B cell (primary cell): Measurements from ENCODE around the gene MAP7. TPM values are rescaled to one million over a fixed set of nuclear protein-coding genes. Genes with fewer than 3 reads are reported as not detected.

Source experiments
- ATAC-seq: fragments of 200-7000 bp; cut with Tn5 transposase; one replicate; pipeline ENCODE4 v1.10.0; 2021; ENCODE audit warnings: low read depth, mild to moderate bottlenecking, moderate number of reproducible peaks, moderate library complexity
- CTCF ChIA-PET: fragments of 350-600 bp; sonication (Branson Sonifier 250); formaldehyde crosslinking; loops from one replicate; lab custom pipeline; 2021; ENCODE audit warnings: antibody characterized with exemption, inconsistent platforms; lab: Charles Lee
- POLR2A ChIA-PET: fragments of 350-600 bp; sonication (Branson Sonifier 250); formaldehyde crosslinking; loops from one replicate; lab custom pipeline; 2021; ENCODE audit warnings: antibody characterized with exemption; lab: Charles Lee
- DNase-seq: peaks from one replicate; pipeline ENCODE4 v3.0.0; 2013
- H2AFZ ChIP-seq: 2 replicates; pipeline ENCODE4 v1.6.1; 2012; ENCODE audit warnings: mild to moderate bottlenecking, low read depth, low read length; ENCODE audit not compliant: insufficient read depth, poor library complexity, severe bottlenecking
- H3K27ac ChIP-seq, 2 donors: 1 replicate in 1 of 2; 2 replicates in 1 of 2; pipeline ENCODE4 v1.5.1; 2012 to 2013; ENCODE audit warnings: low read length in 2 of 2, mild to moderate bottlenecking in 2 of 2, moderate library complexity in 1 of 2
- H3K27me3 ChIP-seq, 4 experiments: fragments of 200-600 bp in 1 of 4; sonication (generic) in 1 of 4; replicated peaks in 1 of 4; 1 replicate in 2 of 4; 2 replicates in 2 of 4; pipeline versions ENCODE4 v1.6.1 to v1.7.0; 2013 to 2016; ENCODE audit warnings: low read length in 3 of 4, mild to moderate bottlenecking in 2 of 4, mixed read lengths in 1 of 4, moderate library complexity in 1 of 4; ENCODE audit not compliant: insufficient read depth in 4 of 4, control insufficient read depth in 3 of 4; ENCODE audit errors: control extremely low read depth in 1 of 4
- H3K36me3 ChIP-seq, 2 experiments: replicated peaks in 1 of 2; 1 replicate in 1 of 2; 2 replicates in 1 of 2; pipeline versions ENCODE4 v1.6.1 to v1.7.1; 2013; ENCODE audit warnings: low read length in 1 of 2; ENCODE audit not compliant: insufficient read depth in 2 of 2, control insufficient read depth in 1 of 2; ENCODE audit errors: control extremely low read depth in 1 of 2, extremely low read depth in 1 of 2
- H3K4me1 ChIP-seq, 2 donors: fragments of 200-600 bp in 1 of 2; sonication (generic) in 1 of 2; 1 replicate in 1 of 2; 2 replicates in 1 of 2; pipeline versions ENCODE4 v1.5.1 to v1.6.1; 2013 to 2017; ENCODE audit warnings: low read length in 2 of 2; ENCODE audit not compliant: control insufficient read depth in 2 of 2, insufficient read depth in 2 of 2
- H3K4me2 ChIP-seq: replicated peaks from 2 replicates; pipeline ENCODE3; 2012; ENCODE audit warnings: mild to moderate bottlenecking, low read depth, low read length; ENCODE audit not compliant: poor library complexity, severe bottlenecking
- H3K4me3 ChIP-seq, 5 experiments: fragments of 200-600 bp in 1 of 5; sonication (generic) in 1 of 5; 1 replicate in 3 of 5; 2 replicates in 2 of 5; pipeline versions ENCODE4 v1.5.1 to v1.7.0; 2011 to 2016; ENCODE audit warnings: low read length in 4 of 5, mild to moderate bottlenecking in 4 of 5, low read depth in 2 of 5, control low read depth in 1 of 5, moderate library complexity in 1 of 5; ENCODE audit not compliant: insufficient read depth in 1 of 5; ENCODE audit errors: control extremely low read depth in 1 of 5, extremely low read depth in 1 of 5
- H3K79me2 ChIP-seq: fragments of 200-600 bp; sonication (generic); one replicate; pipeline ENCODE4 v1.6.0; 2016; ENCODE audit warnings: low read length; ENCODE audit not compliant: control insufficient read depth, insufficient read depth
- H3K9ac ChIP-seq: fragments of 200-600 bp; sonication (generic); 2 replicates; pipeline ENCODE4 v1.6.1; 2017; ENCODE audit warnings: mild to moderate bottlenecking, low read length, moderate library complexity
- H3K9me3 ChIP-seq, 3 donors: one replicate each; pipeline versions ENCODE4 v1.6.1 to v1.7.1; 2013; ENCODE audit warnings: low read length in 2 of 3; ENCODE audit not compliant: control insufficient read depth in 2 of 3, insufficient read depth in 1 of 3; ENCODE audit errors: control extremely low read depth in 1 of 3
- H4K20me1 ChIP-seq: 2 replicates; pipeline ENCODE4 v1.6.0; 2012; ENCODE audit warnings: mild to moderate bottlenecking, low read length; ENCODE audit not compliant: insufficient read depth, control insufficient read depth, poor library complexity, severe bottlenecking
- H3K27ac Mint-ChIP-seq: one replicate; pipeline ENCODE4 v1.8.0; 2021; ENCODE audit warnings: mixed read lengths
- H3K27me3 Mint-ChIP-seq: one replicate; pipeline ENCODE4 v1.8.0; 2021; ENCODE audit warnings: mixed read lengths
- H3K4me1 Mint-ChIP-seq: one replicate; pipeline ENCODE4 v1.8.0; 2021; ENCODE audit warnings: mixed read lengths
- H3K4me3 Mint-ChIP-seq: one replicate; pipeline ENCODE4 v1.8.0; 2021; ENCODE audit warnings: mixed read lengths
- H3K9me3 Mint-ChIP-seq: one replicate; pipeline ENCODE4 v1.8.0; 2022; ENCODE audit warnings: mixed read lengths; ENCODE audit not compliant: insufficient read depth
- EZH2 ChIP-seq: IDR thresholded peaks from 2 replicates; pipeline ENCODE4 v1.6.1; 2012; ENCODE audit warnings: borderline replicate concordance, low read depth, mild to moderate bottlenecking, moderate library complexity, low read length; ENCODE audit not compliant: insufficient read depth, poor library complexity, severe bottlenecking
- WGBS: methylation state at CpG from one replicate; pipeline ENCODE4 v1.1.5; 2013; ENCODE audit warnings: missing lambda C conversion rate; ENCODE audit not compliant: insufficient coverage; 5-methylcytosine and 5-hydroxymethylcytosine counted together
- intact Hi-C: fragments of 100-400 bp; cut with micrococcal nuclease; formaldehyde crosslinking; loops from one replicate; pipeline ENCODE4 v1.10.0; 2022
- polyA plus RNA-seq: library from polyadenylated mRNA; depleted of rRNA; stranded (reverse); fragments of >200 nt; gene quantifications from 2 replicates; pipeline ENCODE4 v1.2.3, GENCODE V29; 2012
- total RNA-seq, 2 donors: library from RNA; stranded (reverse); fragments of 120-200 nt in 1 of 2; gene quantifications; 1 replicate in 1 of 2; 2 replicates in 1 of 2; pipeline versions ENCODE4 v1.2.3 to v1.2.4, GENCODE V29; 2013 to 2022
- TF ChIP-seq, protein P1 (sequence below): fragments of 200-600 bp; IDR thresholded peaks from one replicate; pipeline ENCODE4 v1.8.0; 2022; ENCODE audit warnings: antibody characterized with exemption, mild to moderate bottlenecking

MAP7 gene
- total and polyA plus RNA-seq, 2 donors (not counting 1 experiment from before 2014, with no cell fraction given), result 0.34 to 0.64 TPM

DNA sequence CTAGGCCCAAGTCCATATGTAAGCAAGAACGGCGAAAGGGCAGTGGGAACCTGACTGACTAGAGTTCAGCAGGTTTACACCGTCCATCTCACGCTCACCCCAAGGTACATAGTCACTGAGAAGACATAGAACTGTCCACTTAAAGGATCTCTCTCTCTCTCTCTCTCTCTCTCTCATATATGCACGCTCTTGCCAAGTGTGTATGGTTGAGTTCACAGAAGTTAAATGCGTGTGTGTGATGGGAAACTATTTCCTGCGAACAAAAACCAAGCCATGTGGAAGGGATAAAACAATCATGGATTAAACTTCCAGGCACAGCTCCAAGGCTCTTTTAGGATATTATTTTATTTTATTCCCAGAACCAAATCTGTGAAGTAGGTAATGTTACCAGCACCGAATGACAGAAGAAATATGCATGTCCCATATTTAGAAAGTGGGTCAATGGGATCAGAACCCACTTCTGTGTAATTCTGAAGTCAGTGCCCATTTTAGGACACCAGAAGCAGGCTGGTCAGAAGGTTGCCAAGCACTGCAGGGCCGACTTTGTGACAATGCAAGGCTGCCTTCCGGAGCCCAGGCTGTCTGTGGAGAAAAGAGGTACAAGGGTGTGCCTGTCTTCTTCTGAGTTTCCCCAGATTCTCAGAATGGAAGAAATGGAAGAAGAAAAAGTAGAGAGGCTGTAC, 49.2 kb upstream of the MAP7 start:
- ATAC-seq (no peak), DNase-seq (no peak)
- H3K27ac Mint-ChIP-seq, result no peak overlapping the region
- Histone ChIP-seq H3K9me3 (no peaks in the 10 kb centered on the region), H2AFZ (no peak overlapping the region), H3K79me2 (no peaks in the 10 kb centered on the region), H3K4me2 (no peak overlapping the region), H3K36me3 (peaks cover 4 to 61% of the 10 kb centered on the region in 2 experiments), H3K27ac (no peak overlapping the region), H4K20me1 (peaks cover 13% of the 10 kb centered on the region), H3K27me3 (no peaks in the 10 kb centered on the region), H3K4me1 (peaks cover 7 to 10% of the 10 kb centered on the region in 2 donors), H3K9ac (no peak overlapping the region), H3K4me3 (no peak overlapping the region)
- H3K27me3 Mint-ChIP-seq, result no peaks in the 10 kb centered on the region
- intact Hi-C loops, result no loop called here
- no peaks in the 10 kb centered on the region for H3K9me3 Mint-ChIP-seq
- H3K4me1 Mint-ChIP-seq, result peaks cover 9% of the 10 kb centered on the region
- 93% methylated on average over 5 of the region's 10 CpGs for WGBS
- POLR2A ChIA-PET, result no interaction called here
- no peak overlapping the region for H3K4me3 Mint-ChIP-seq
- CTCF ChIA-PET, result no interaction called here
- TF ChIP-seq, protein P1, sequence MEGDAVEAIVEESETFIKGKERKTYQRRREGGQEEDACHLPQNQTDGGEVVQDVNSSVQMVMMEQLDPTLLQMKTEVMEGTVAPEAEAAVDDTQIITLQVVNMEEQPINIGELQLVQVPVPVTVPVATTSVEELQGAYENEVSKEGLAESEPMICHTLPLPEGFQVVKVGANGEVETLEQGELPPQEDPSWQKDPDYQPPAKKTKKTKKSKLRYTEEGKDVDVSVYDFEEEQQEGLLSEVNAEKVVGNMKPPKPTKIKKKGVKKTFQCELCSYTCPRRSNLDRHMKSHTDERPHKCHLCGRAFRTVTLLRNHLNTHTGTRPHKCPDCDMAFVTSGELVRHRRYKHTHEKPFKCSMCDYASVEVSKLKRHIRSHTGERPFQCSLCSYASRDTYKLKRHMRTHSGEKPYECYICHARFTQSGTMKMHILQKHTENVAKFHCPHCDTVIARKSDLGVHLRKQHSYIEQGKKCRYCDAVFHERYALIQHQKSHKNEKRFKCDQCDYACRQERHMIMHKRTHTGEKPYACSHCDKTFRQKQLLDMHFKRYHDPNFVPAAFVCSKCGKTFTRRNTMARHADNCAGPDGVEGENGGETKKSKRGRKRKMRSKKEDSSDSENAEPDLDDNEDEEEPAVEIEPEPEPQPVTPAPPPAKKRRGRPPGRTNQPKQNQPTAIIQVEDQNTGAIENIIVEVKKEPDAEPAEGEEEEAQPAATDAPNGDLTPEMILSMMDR, result no peak
- no peak for TF ChIP-seq EZH2

DNA sequence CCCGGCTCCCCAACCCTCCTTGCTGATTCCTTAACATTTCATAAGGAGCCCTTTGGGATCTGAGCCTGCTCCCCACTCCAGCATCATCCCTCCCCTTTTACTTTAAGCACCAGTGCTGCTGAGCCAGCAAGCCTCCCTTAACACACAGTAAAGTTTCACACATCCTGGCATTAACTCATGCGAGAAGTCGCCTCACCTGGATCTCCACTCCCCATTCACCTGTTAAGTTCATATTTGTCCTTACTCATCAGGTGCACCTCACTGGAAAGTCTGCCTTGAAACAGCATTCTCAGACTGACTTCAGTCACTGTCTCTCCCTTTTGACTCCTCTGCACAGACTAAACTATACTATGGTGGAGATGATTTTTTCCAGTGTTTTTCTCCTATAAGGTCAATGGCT, 47.8 kb upstream of the MAP7 start:
- POLR2A ChIA-PET, result no interaction called here
- Mint-ChIP-seq H3K4me1 (peaks cover 22% of the 10 kb centered on the region), H3K27ac (no peak overlapping the region), H3K9me3 (no peaks in the 10 kb centered on the region), H3K4me3 (no peak overlapping the region), H3K27me3 (no peaks in the 10 kb centered on the region)
- no peak overlapping the region for H2AFZ ChIP-seq
- CTCF ChIA-PET, result interaction anchor here (1.0 to 2.3 kb wide), 2 partner anchors 10 to 12 kb away, joined by 3 to 6 read pairs; no protein-coding TSS in a partner anchor
- no peaks in the 10 kb centered on the region for H3K9me3 ChIP-seq
- intact Hi-C loops, result no loop called here
- TF ChIP-seq, protein P1, result no peak
- no peak for TF ChIP-seq EZH2
- 100% methylated on average over 3 of the region's 3 CpGs for WGBS
- H3K4me2 ChIP-seq, result no peak overlapping the region
- H3K79me2 ChIP-seq, result no peaks in the 10 kb centered on the region
- H3K27me3 ChIP-seq, result no peaks in the 10 kb centered on the region
- H3K4me3 ChIP-seq, result no peak overlapping the region
- no peak for DNase-seq
- no peak overlapping the region for H3K9ac ChIP-seq
- H3K27ac ChIP-seq, result no peak overlapping the region
- H3K4me1 ChIP-seq, result peaks cover 16 to 19% of the 10 kb centered on the region in 2 donors
- ATAC-seq, result no peak
- peaks cover 16% of the 10 kb centered on the region for H4K20me1 ChIP-seq
- peaks cover 0 to 52% of the 10 kb centered on the region in 2 experiments for H3K36me3 ChIP-seq
